Measurements from ENCODE around the gene GRK4. TPM values are rescaled to one million over a fixed set of nuclear protein-coding genes. Genes with fewer than 3 reads are reported as not detected.

The GRK4 gene
- total RNA-seq, 3 donors from 2014 or later: 0.87 to 8.9 (median 3.9) TPM

- ATAC-seq: no peak
Observed at GRCh38 chr4:2996415-2996814, 33.0 kb downstream of the GRK4 start.

GRCh38 chr4:3007724-3008123 is 44.4 kb downstream of the GRK4 start:
- DNase-seq: no peak
- no peak overlapping the region for H3K4me3 ChIP-seq
- TF ChIP-seq CTCF (IDR thresholded peaks at IDR 0.05): no peak
- no peaks in the 10 kb centered on the region for H3K36me3 ChIP-seq (ENCODE audit: low read depth)
- no peaks in the 10 kb centered on the region for H3K9me3 ChIP-seq
- no peak for ATAC-seq
- intact Hi-C loops (cut with DNase I, micrococcal nuclease): no loop called here
- no peaks in the 10 kb centered on the region for H3K4me1 ChIP-seq (ENCODE audit: low read depth)

More at GRCh38 chr4:2996415-2996814, 33.0 kb downstream of the GRK4 start:
- H3K36me3 ChIP-seq (ENCODE audit: low read depth): no peaks in the 10 kb centered on the region
- no peaks in the 10 kb centered on the region for H3K9me3 ChIP-seq
- no peak overlapping the region for H3K4me3 ChIP-seq
- no peak for DNase-seq
- H3K4me1 ChIP-seq (ENCODE audit: low read depth): no peaks in the 10 kb centered on the region
- intact Hi-C loops (cut with DNase I, micrococcal nuclease): no loop called here
- TF ChIP-seq CTCF (IDR thresholded peaks at IDR 0.05): no peak

GRCh38 chr4:3009422-3009821 is 46.1 kb downstream of the GRK4 start:
- Histone ChIP-seq H3K36me3 (ENCODE audit: low read depth) (no peaks in the 10 kb centered on the region), H3K4me3 (no peak overlapping the region), H3K9me3 (no peaks in the 10 kb centered on the region), H3K4me1 (ENCODE audit: low read depth) (no peaks in the 10 kb centered on the region)
- DNase-seq: no peak
- intact Hi-C loops (cut with DNase I, micrococcal nuclease): no loop called here
- peak; percentile 25 for ATAC-seq
- TF ChIP-seq CTCF (IDR thresholded peaks at IDR 0.05): no peak

GRCh38 chr4:3010577-3010976 is 47.2 kb downstream of the GRK4 start:
- Histone ChIP-seq H3K36me3 (ENCODE audit: low read depth) (no peaks in the 10 kb centered on the region), H3K4me1 (ENCODE audit: low read depth) (no peaks in the 10 kb centered on the region), H3K4me3 (no peak overlapping the region), H3K9me3 (no peaks in the 10 kb centered on the region)
- DNase-seq: no peak
- ATAC-seq: no peak
- intact Hi-C loops (cut with DNase I, micrococcal nuclease): no loop called here
- no peak for TF ChIP-seq CTCF (IDR thresholded peaks at IDR 0.05)

- Histone ChIP-seq H3K9me3 (no peaks in the 10 kb centered on the region), H3K36me3 (ENCODE audit: low read depth) (no peaks in the 10 kb centered on the region), H3K4me1 (ENCODE audit: low read depth) (no peaks in the 10 kb centered on the region), H3K4me3 (no peak overlapping the region)
- TF ChIP-seq CTCF (IDR thresholded peaks at IDR 0.05): no peak
- no peak for DNase-seq
- intact Hi-C loops (cut with DNase I, micrococcal nuclease): no loop called here
- ATAC-seq: no peak
Observed at GRCh38 chr4:3010998-3011397, 47.6 kb downstream of the GRK4 start.
